Inferior parietal cortex (tissue), 1 donor: ENCODE measurements around the gene MFN2.
"Not testable (repeated sequence)": the region's sequence is repeated elsewhere in the genome, so short reads cannot be mapped to it uniquely, and the experiment has no call there.

ENCODE experiments used
- DNase-seq: peaks from one replicate; pipeline ENCODE4 v3.0.0-alpha.2; 2016; ENCODE audit errors: extremely low spot score

The MFN2 gene

GRCh38 chr1:11998636-11999035 lies 18.4 kb downstream of the MFN2 start:
- DNase-seq: no peak

- no peak for DNase-seq
Measured at GRCh38 chr1:11999236-11999635, 19.0 kb downstream of the MFN2 start.

- DNase-seq: peak; percentile 71
Measured at GRCh38 chr1:12001249-12001917, 21.1 kb downstream of the MFN2 start.

GRCh38 chr1:12001996-12002493 lies 21.8 kb downstream of the MFN2 start:
- no peak for DNase-seq

GRCh38 chr1:12003762-12004161 lies 23.5 kb downstream of the MFN2 start:
- no peak for DNase-seq

GRCh38 chr1:12005488-12006166 lies 25.4 kb downstream of the MFN2 start:
- DNase-seq: no peak

- DNase-seq: no peak
Measured at GRCh38 chr1:12006167-12006921, 26.1 kb downstream of the MFN2 start.

GRCh38 chr1:12007204-12007603 lies 27.0 kb downstream of the MFN2 start:
- DNase-seq: no peak

- not testable (repeated sequence) for DNase-seq
Measured at GRCh38 chr1:12008355-12008754, 28.1 kb downstream of the MFN2 start.

GRCh38 chr1:12009318-12009947 lies 29.2 kb downstream of the MFN2 start:
- DNase-seq: no peak

- no peak for DNase-seq
Measured at GRCh38 chr1:12010746-12011570, 30.7 kb downstream of the MFN2 start.

GRCh38 chr1:12011998-12012397 lies 31.8 kb downstream of the MFN2 start:
- no peak for DNase-seq

GRCh38 chr1:12012560-12013316 lies 32.5 kb downstream of the MFN2 start:
- no peak for DNase-seq

GRCh38 chr1:12014141-12014991 lies 34.1 kb downstream of the MFN2 start:
- DNase-seq: no peak

GRCh38 chr1:12015001-12015491 lies 34.8 kb downstream of the MFN2 start:
- DNase-seq: no peak

GRCh38 chr1:12015499-12015898 lies 35.3 kb downstream of the MFN2 start:
- DNase-seq: no peak

GRCh38 chr1:12016182-12016581 lies 35.9 kb downstream of the MFN2 start:
- no peak for DNase-seq

GRCh38 chr1:12019858-12020509 lies 39.7 kb downstream of the MFN2 start:
- DNase-seq: no peak

- DNase-seq: no peak
Measured at GRCh38 chr1:12021616-12022015, 41.4 kb downstream of the MFN2 start.
